ENCODE results near the gene SIMC1. TPM values are rescaled to one million over a fixed set of nuclear protein-coding genes. Genes with fewer than 3 reads are reported as not detected.
"Not testable (repeated sequence)": the region's sequence is repeated elsewhere in the genome, so short reads cannot be mapped to it uniquely, and the experiment has no call there.

Gene SIMC1
- total RNA-seq, 1 donor from 2014 or later, result 43.4 TPM

- not testable (repeated sequence) for H3K27me3 Mint-ChIP-seq (ENCODE audit: low read depth); H3K27ac Mint-ChIP-seq; DNase-seq (ENCODE audit: low spot score in 2 of 2, unreplicated experiment in 2 of 2); H3K4me3 Mint-ChIP-seq; H3K4me1 Mint-ChIP-seq
- Mint-ChIP-seq H3K36me3 (peaks cover 23% of the 10 kb centered on the region), H3K9me3 (peaks cover 21% of the 10 kb centered on the region)
Observed at GRCh38 chr5:176252171-176252570, 13.9 kb downstream of the SIMC1 start.

- not testable (repeated sequence) for H3K27ac Mint-ChIP-seq; H3K27me3 Mint-ChIP-seq (ENCODE audit: low read depth); H3K4me3 Mint-ChIP-seq; DNase-seq (ENCODE audit: low spot score in 2 of 2, unreplicated experiment in 2 of 2); H3K4me1 Mint-ChIP-seq
- H3K9me3 Mint-ChIP-seq, result peaks cover 14% of the 10 kb centered on the region
- H3K36me3 Mint-ChIP-seq, result peaks cover 16% of the 10 kb centered on the region
Observed at GRCh38 chr5:176253370-176254065, 15.3 kb downstream of the SIMC1 start.

- H3K36me3 Mint-ChIP-seq, result peaks cover 13% of the 10 kb centered on the region
Observed at GRCh38 chr5:176254066-176254393, 15.8 kb downstream of the SIMC1 start.

GRCh38 chr5:176257871-176258505, 19.8 kb downstream of the SIMC1 start:
- not testable (repeated sequence) for H3K27ac Mint-ChIP-seq; H3K9me3 Mint-ChIP-seq; H3K4me3 Mint-ChIP-seq; DNase-seq (ENCODE audit: low spot score in 2 of 2, unreplicated experiment in 2 of 2); H3K4me1 Mint-ChIP-seq; H3K27me3 Mint-ChIP-seq (ENCODE audit: low read depth)
- H3K36me3 Mint-ChIP-seq, result peaks cover 12% of the 10 kb centered on the region

More at GRCh38 chr5:176254066-176254393, 15.8 kb downstream of the SIMC1 start:
- DNase-seq (ENCODE audit: low spot score in 2 of 2, unreplicated experiment in 2 of 2); H3K27ac Mint-ChIP-seq; H3K27me3 Mint-ChIP-seq (ENCODE audit: low read depth); H3K4me3 Mint-ChIP-seq; H3K4me1 Mint-ChIP-seq: not testable (repeated sequence)
- peaks cover 11% of the 10 kb centered on the region for H3K9me3 Mint-ChIP-seq

GRCh38 chr5:176260682-176261081, 22.5 kb downstream of the SIMC1 start:
- H3K4me1 Mint-ChIP-seq; DNase-seq (ENCODE audit: low spot score in 2 of 2, unreplicated experiment in 2 of 2); H3K27me3 Mint-ChIP-seq (ENCODE audit: low read depth); H3K9me3 Mint-ChIP-seq; H3K4me3 Mint-ChIP-seq; H3K27ac Mint-ChIP-seq: not testable (repeated sequence)
- peaks cover 24% of the 10 kb centered on the region for H3K36me3 Mint-ChIP-seq

- peaks cover 29% of the 10 kb centered on the region for H3K36me3 Mint-ChIP-seq
- H3K27me3 Mint-ChIP-seq (ENCODE audit: low read depth); H3K27ac Mint-ChIP-seq: not testable (repeated sequence)
Observed at GRCh38 chr5:176266448-176266847, 28.2 kb downstream of the SIMC1 start.

GRCh38 chr5:176289018-176289417, 50.8 kb downstream of the SIMC1 start:
- H3K9me3 Mint-ChIP-seq, result peaks cover 12% of the 10 kb centered on the region
- not testable (repeated sequence) for DNase-seq (ENCODE audit: low spot score in 2 of 2, unreplicated experiment in 2 of 2); H3K27me3 Mint-ChIP-seq (ENCODE audit: low read depth); H3K27ac Mint-ChIP-seq; H3K4me1 Mint-ChIP-seq; H3K4me3 Mint-ChIP-seq
- H3K36me3 Mint-ChIP-seq, result peaks cover 18% of the 10 kb centered on the region

More at GRCh38 chr5:176266448-176266847, 28.2 kb downstream of the SIMC1 start:
- not testable (repeated sequence) for H3K9me3 Mint-ChIP-seq; DNase-seq (ENCODE audit: low spot score in 2 of 2, unreplicated experiment in 2 of 2); H3K4me3 Mint-ChIP-seq; H3K4me1 Mint-ChIP-seq

GRCh38 chr5:176290057-176290840, 52.0 kb downstream of the SIMC1 start:
- H3K9me3 Mint-ChIP-seq; H3K27ac Mint-ChIP-seq; H3K4me1 Mint-ChIP-seq; H3K27me3 Mint-ChIP-seq (ENCODE audit: low read depth); H3K4me3 Mint-ChIP-seq; DNase-seq (ENCODE audit: low spot score in 2 of 2, unreplicated experiment in 2 of 2): not testable (repeated sequence)
- H3K36me3 Mint-ChIP-seq, result peaks cover 13% of the 10 kb centered on the region

GRCh38 chr5:176305356-176305755, 67.1 kb downstream of the SIMC1 start:
- not testable (repeated sequence) for H3K4me1 Mint-ChIP-seq; H3K27ac Mint-ChIP-seq; DNase-seq (ENCODE audit: low spot score in 2 of 2, unreplicated experiment in 2 of 2); H3K4me3 Mint-ChIP-seq; H3K27me3 Mint-ChIP-seq (ENCODE audit: low read depth)
- Mint-ChIP-seq H3K36me3 (peaks cover 47% of the 10 kb centered on the region), H3K9me3 (peaks cover 19% of the 10 kb centered on the region)
